GM23338 (cell line): Measurements from ENCODE around the gene LRR1. TPM values are rescaled to one million over a fixed set of nuclear protein-coding genes. Genes with fewer than 3 reads are reported as not detected.

Experiments
- ATAC-seq: fragments of 200-7000 bp; cut with Tn5 transposase; 3 replicates; pipeline ENCODE4 v1.9.1; 2020
- DNase-seq: peaks from one replicate; pipeline ENCODE4 v3.0.0-alpha.2; 2015; ENCODE audit warnings: low spot score
- H2AFZ ChIP-seq: fragments of 200-600 bp; sonication (generic); 2 replicates; pipeline ENCODE4 v1.8.0; 2016; ENCODE audit warnings: antibody characterized with exemption, mild to moderate bottlenecking, moderate library complexity
- H3F3A ChIP-seq: fragments of 200-600 bp; sonication (generic); replicated peaks from 2 replicates; pipeline ENCODE4 v1.8.0; 2017; ENCODE audit warnings: antibody characterized with exemption, mixed run types, low read depth
- H3K27ac ChIP-seq: fragments of 200-600 bp; sonication (generic); 2 replicates; pipeline ENCODE4 v1.6.1; 2016; ENCODE audit warnings: low read depth
- H3K27me3 ChIP-seq: fragments of 200-600 bp; sonication (generic); 2 replicates; pipeline ENCODE4 v1.8.0; 2016; ENCODE audit warnings: mild to moderate bottlenecking, mixed run types, moderate library complexity; ENCODE audit not compliant: insufficient read depth
- H3K36me3 ChIP-seq: fragments of 200-600 bp; sonication (generic); 2 replicates; pipeline ENCODE4 v1.8.0; 2016; ENCODE audit warnings: mild to moderate bottlenecking; ENCODE audit not compliant: insufficient read depth
- H3K4me1 ChIP-seq: fragments of 200-600 bp; sonication (generic); 2 replicates; pipeline ENCODE4 v1.8.0; 2016; ENCODE audit warnings: mild to moderate bottlenecking, moderate library complexity; ENCODE audit not compliant: insufficient read depth
- H3K4me2 ChIP-seq: fragments of 200-600 bp; sonication (generic); 2 replicates; pipeline ENCODE4 v1.7.1; 2017; ENCODE audit warnings: mixed run types
- H3K4me3 ChIP-seq: fragments of 200-600 bp; sonication (generic); 2 replicates; pipeline ENCODE4 v1.6.1; 2016; ENCODE audit warnings: mixed run types
- H3K79me2 ChIP-seq: fragments of 200-600 bp; sonication (generic); replicated peaks from 2 replicates; pipeline ENCODE4 v1.8.0; 2017; ENCODE audit warnings: mild to moderate bottlenecking; ENCODE audit not compliant: insufficient read depth
- H3K9me2 ChIP-seq: fragments of 200-600 bp; sonication (generic); 2 replicates; pipeline ENCODE4 v1.8.0; 2017; ENCODE audit not compliant: insufficient read depth
- H4K20me1 ChIP-seq: fragments of 200-600 bp; sonication (generic); replicated peaks from 2 replicates; pipeline ENCODE4 v1.8.0; 2017; ENCODE audit warnings: mild to moderate bottlenecking; ENCODE audit not compliant: insufficient read depth
- H3K27ac Mint-ChIP-seq: 2 replicates; pipeline ENCODE4 v1.8.0; 2020; ENCODE audit warnings: inconsistent platforms, mild to moderate bottlenecking, moderate library complexity, mixed read lengths
- H3K27me3 Mint-ChIP-seq: 3 replicates; pipeline ENCODE4 v1.8.0; 2022; ENCODE audit warnings: low read depth, mild to moderate bottlenecking, moderate library complexity, mixed read lengths, inconsistent platforms; ENCODE audit not compliant: insufficient read depth, poor library complexity
- H3K36me3 Mint-ChIP-seq: 3 replicates; pipeline ENCODE4 v1.8.0; 2021; ENCODE audit warnings: low read depth, mild to moderate bottlenecking, inconsistent platforms, moderate library complexity, mixed read lengths
- H3K4me1 Mint-ChIP-seq: 3 replicates; pipeline ENCODE4 v1.8.0; 2020; ENCODE audit warnings: mild to moderate bottlenecking, inconsistent platforms, mixed read lengths
- H3K4me3 Mint-ChIP-seq: 3 replicates; pipeline ENCODE4 v1.8.0; 2021; ENCODE audit warnings: moderate library complexity, mild to moderate bottlenecking, inconsistent platforms, mixed read lengths
- H3K9me3 Mint-ChIP-seq: 3 replicates; pipeline ENCODE4 v1.8.0; 2020; ENCODE audit warnings: moderate library complexity, mild to moderate bottlenecking, inconsistent platforms, mixed read lengths
- CTCF ChIP-seq, 2 experiments: fragments of 200-600 bp in 1 of 2; sonication (generic) in 1 of 2; conservative IDR thresholded peaks; 2 replicates each; pipeline versions ENCODE4 v1.5.1 to v1.6.1; 2016 to 2017; ENCODE audit warnings: antibody characterized with exemption in 2 of 2, low read depth in 2 of 2, mild to moderate bottlenecking in 2 of 2, moderate library complexity in 1 of 2
- POLR2AphosphoS5 ChIP-seq: IDR thresholded peaks from 2 replicates; pipeline ENCODE4 v1.6.1; 2016; ENCODE audit warnings: antibody characterized with exemption, low read depth
- ZNF114 ChIP-seq: fragments of 250-450 bp; sonication (Bioruptor Pico); IDR thresholded peaks from 2 replicates; pipeline ENCODE4 v1.5.0; 2020; ENCODE audit warnings: mild to moderate bottlenecking, moderate library complexity
- polyA plus RNA-seq: library from polyadenylated mRNA; unstranded; fragments of >200 nt; fragmentation: Nextera tagmentation; extraction: Ambion mirVana; gene quantifications from 2 replicates; pipeline ENCODE4 v1.2.1, GENCODE V29; 2016
- total RNA-seq: library from RNA; depleted of rRNA; stranded (reverse); fragments of >200 nt; shearing (Covaris generic); gene quantifications from 2 replicates; pipeline ENCODE4 v1.2.3, GENCODE V29; 2014
- TF ChIP-seq, protein P1 (sequence below): fragments of 250-450 bp; sonication (Bioruptor Pico); IDR thresholded peaks from 2 replicates; pipeline ENCODE4 v1.5.0; 2020; ENCODE audit warnings: mild to moderate bottlenecking, moderate library complexity

Gene LRR1
- total and polyA plus RNA-seq, 2 experiments from 2014 or later = 31.8 to 41.9 TPM

DNA sequence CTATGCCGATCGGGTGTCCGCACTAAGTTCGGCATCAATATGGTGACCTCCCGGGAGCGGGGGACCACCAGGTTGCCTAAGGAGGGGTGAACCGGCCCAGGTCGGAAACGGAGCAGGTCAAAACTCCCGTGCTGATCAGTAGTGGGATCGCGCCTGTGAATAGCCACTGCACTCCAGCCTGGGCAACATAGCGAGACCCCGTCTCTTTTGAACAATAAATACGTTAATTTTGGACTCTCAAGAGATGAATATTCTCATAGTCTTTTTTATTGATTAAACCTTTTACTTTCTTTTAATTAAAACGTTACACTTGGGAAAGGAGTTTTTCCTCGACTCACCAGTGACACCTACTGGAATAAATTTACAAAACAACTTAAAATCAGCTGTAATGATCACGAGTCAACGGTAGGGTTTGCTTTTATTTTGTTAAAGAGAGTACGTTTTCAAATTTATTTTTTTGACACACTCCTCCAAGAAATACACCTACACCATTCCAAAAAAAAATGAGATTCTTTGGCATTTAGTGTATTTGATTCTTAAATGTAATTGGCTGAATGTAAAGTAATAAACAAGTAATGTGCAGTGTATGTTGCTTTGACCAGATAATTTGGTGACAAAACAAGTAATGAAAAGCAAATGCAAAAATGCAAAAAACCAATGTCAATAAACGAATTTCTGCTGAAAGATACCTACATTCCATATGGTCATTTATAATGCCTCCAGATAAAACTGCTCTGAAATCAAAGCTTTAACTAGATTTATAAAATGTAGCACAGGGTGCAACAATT is 11.9 kb upstream of the LRR1 start:
- Histone ChIP-seq H3K79me2 (peaks cover 43% of the 10 kb centered on the region), H3K36me3 (peaks cover 24% of the 10 kb centered on the region), H3K4me1 (peaks cover 16% of the 10 kb centered on the region), H3K27me3 (no peaks in the 10 kb centered on the region), H3K4me3 (peak overlapping the region; percentile 12; the same call in 1 of the 2 replicates), H4K20me1 (peaks cover 34% of the 10 kb centered on the region), H3F3A (peaks cover 9% of the 10 kb centered on the region), H3K27ac (no peak overlapping the region), H3K4me2 (no peak overlapping the region), H2AFZ (no peak overlapping the region), H3K9me2 (no peaks in the 10 kb centered on the region)
- H3K9me3 Mint-ChIP-seq = peaks cover 10% of the 10 kb centered on the region; the same call in 2 of the 3 replicates
- TF ChIP-seq ZNF114 (peak; percentile 64; the same call in 1 of the 2 replicates), CTCF (conservative IDR thresholded peaks at IDR 0.05; ENCODE audit: low read depth in 2 of 2) (peak; percentile 65 to 100), POLR2AphosphoS5 (no peak)
- TF ChIP-seq, protein P1, sequence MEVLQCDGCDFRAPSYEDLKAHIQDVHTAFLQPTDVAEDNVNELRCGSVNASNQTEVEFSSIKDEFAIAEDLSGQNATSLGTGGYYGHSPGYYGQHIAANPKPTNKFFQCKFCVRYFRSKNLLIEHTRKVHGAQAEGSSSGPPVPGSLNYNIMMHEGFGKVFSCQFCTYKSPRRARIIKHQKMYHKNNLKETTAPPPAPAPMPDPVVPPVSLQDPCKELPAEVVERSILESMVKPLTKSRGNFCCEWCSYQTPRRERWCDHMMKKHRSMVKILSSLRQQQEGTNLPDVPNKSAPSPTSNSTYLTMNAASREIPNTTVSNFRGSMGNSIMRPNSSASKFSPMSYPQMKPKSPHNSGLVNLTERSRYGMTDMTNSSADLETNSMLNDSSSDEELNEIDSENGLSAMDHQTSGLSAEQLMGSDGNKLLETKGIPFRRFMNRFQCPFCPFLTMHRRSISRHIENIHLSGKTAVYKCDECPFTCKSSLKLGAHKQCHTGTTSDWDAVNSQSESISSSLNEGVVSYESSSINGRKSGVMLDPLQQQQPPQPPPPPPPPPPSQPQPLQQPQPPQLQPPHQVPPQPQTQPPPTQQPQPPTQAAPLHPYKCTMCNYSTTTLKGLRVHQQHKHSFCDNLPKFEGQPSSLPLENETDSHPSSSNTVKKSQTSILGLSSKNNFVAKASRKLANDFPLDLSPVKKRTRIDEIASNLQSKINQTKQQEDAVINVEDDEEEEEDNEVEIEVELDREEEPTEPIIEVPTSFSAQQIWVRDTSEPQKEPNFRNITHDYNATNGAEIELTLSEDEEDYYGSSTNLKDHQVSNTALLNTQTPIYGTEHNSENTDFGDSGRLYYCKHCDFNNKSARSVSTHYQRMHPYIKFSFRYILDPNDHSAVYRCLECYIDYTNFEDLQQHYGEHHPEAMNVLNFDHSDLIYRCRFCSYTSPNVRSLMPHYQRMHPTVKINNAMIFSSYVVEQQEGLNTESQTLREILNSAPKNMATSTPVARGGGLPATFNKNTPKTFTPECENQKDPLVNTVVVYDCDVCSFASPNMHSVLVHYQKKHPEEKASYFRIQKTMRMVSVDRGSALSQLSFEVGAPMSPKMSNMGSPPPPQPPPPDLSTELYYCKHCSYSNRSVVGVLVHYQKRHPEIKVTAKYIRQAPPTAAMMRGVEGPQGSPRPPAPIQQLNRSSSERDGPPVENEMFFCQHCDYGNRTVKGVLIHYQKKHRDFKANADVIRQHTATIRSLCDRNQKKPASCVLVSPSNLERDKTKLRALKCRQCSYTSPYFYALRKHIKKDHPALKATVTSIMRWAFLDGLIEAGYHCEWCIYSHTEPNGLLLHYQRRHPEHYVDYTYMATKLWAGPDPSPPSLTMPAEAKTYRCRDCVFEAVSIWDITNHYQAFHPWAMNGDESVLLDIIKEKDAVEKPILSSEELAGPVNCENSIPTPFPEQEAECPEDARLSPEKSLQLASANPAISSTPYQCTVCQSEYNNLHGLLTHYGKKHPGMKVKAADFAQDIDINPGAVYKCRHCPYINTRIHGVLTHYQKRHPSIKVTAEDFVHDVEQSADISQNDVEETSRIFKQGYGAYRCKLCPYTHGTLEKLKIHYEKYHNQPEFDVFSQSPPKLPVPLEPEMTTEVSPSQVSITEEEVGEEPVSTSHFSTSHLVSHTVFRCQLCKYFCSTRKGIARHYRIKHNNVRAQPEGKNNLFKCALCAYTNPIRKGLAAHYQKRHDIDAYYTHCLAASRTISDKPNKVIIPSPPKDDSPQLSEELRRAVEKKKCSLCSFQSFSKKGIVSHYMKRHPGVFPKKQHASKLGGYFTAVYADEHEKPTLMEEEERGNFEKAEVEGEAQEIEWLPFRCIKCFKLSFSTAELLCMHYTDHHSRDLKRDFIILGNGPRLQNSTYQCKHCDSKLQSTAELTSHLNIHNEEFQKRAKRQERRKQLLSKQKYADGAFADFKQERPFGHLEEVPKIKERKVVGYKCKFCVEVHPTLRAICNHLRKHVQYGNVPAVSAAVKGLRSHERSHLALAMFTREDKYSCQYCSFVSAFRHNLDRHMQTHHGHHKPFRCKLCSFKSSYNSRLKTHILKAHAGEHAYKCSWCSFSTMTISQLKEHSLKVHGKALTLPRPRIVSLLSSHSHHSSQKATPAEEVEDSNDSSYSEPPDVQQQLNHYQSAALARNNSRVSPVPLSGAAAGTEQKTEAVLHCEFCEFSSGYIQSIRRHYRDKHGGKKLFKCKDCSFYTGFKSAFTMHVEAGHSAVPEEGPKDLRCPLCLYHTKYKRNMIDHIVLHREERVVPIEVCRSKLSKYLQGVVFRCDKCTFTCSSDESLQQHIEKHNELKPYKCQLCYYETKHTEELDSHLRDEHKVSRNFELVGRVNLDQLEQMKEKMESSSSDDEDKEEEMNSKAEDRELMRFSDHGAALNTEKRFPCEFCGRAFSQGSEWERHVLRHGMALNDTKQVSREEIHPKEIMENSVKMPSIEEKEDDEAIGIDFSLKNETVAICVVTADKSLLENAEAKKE = no peak
- ATAC-seq (peak; percentile 2; the same call in 2 of the 3 replicates), DNase-seq (peak; percentile 79)
- peaks cover 46% of the 10 kb centered on the region for H3K36me3 Mint-ChIP-seq
- H3K4me1 Mint-ChIP-seq = peaks cover 24% of the 10 kb centered on the region
- H3K27ac Mint-ChIP-seq = peak overlapping the region; percentile 100
- H3K4me3 Mint-ChIP-seq = peak overlapping the region; percentile 94
- peaks cover 40% of the 10 kb centered on the region for H3K27me3 Mint-ChIP-seq
